ENCODE measurements around the gene ULK3. TPM values are rescaled to one million over a fixed set of nuclear protein-coding genes. Genes with fewer than 3 reads are reported as not detected.
A peak's percentile ranks its signal among the peaks of the same experiment; 100 is the strongest.

Gene ULK3
- total RNA-seq, 1 donor from 2014 or later = 52.1 TPM

DNA sequence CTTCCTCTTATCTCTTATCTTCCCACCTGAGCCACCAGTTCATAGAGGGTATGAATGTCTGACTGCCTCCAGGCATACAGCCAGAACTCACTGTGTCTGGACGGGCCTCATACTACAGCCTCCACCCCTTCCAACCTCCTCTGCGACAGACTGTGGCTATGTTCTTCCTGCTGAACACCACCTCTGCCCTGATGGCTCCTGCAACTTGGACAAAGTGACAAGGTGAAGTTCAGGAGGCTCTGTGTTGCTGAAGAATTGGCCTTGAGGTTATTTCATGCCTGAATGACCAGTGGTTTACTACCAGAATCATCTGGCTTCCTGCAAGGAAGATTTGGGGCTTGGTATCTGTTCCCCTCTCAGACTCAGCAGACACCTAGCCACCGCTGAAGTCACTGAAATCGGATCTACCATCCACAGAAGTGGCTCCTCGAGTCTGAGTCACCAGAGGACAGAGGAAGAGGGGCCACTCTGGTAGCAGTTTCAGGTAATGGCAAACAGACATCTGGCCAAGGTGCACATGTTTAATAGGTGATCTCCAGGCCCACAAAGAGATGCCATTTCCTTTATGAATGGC, 14.2 kb upstream of the ULK3 start:
- Mint-ChIP-seq H3K9me3 (no peaks in the 10 kb centered on the region), H3K27me3 (no peaks in the 10 kb centered on the region), H3K4me1 (peaks cover 52% of the 10 kb centered on the region), H3K27ac (peak overlapping the region; percentile 83), H3K36me3 (ENCODE audit: low read depth) (peaks cover 31% of the 10 kb centered on the region), H3K4me3 (peak overlapping the region; percentile 44)
- CTCF ChIA-PET = interaction anchor here (3.9 kb wide), 1 partner anchor 44 kb away, joined by 22 read pairs; no protein-coding TSS in a partner anchor
- intact Hi-C loops (cut with micrococcal nuclease) = loop anchor here (1.0 to 2.0 kb wide), 2 partner anchors 13 to 14 kb away; partner anchors contain the start of gene ULK3
- DNase-seq = no peak
- TF ChIP-seq CTCF (IDR thresholded peaks at IDR 0.05) = no peak
- ATAC-seq (ENCODE audit: low read depth) = peak; percentile 72
- POLR2A ChIA-PET = interaction anchor here (0.6 to 4.9 kb wide), 4 partner anchors 12 to 44 kb away, joined by 3 to 42 read pairs (median 20); partner anchors contain the start of gene ULK3

DNA sequence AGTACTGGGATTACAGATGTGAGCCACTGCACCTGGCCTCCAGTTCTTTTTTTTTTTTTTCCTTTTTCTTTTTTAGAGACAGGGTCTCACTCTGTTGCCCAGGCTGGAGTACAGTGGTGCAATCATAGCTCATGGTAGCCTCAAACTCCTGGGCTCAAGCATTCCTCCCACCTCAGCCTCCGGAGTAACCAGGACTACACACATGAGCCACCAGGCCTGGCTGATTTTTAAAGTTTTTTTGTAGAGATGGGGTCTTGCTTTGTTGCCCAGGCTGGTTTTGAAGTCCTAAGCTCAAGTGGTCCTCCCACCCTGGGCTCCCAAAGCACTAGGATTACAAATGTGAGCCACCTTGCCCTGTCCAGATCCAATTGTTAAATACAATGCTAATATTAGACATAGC, 13.6 kb upstream of the ULK3 start:
- Mint-ChIP-seq H3K27ac (peak overlapping the region; percentile 83), H3K4me3 (no peak overlapping the region), H3K27me3 (no peaks in the 10 kb centered on the region), H3K9me3 (no peaks in the 10 kb centered on the region), H3K36me3 (ENCODE audit: low read depth) (peaks cover 37% of the 10 kb centered on the region), H3K4me1 (peaks cover 52% of the 10 kb centered on the region)
- intact Hi-C loops (cut with micrococcal nuclease) = loop anchor here (2.0 kb wide), 1 partner anchor 14 kb away; the partner anchor contains the start of gene ULK3
- TF ChIP-seq CTCF (IDR thresholded peaks at IDR 0.05) = no peak
- ChIA-PET CTCF (interaction anchor here (3.9 kb wide), 1 partner anchor 45 kb away, joined by 22 read pairs; no protein-coding TSS in a partner anchor), POLR2A (interaction anchor here (0.6 to 4.9 kb wide), 3 partner anchors 11 to 39 kb away, joined by 3 to 42 read pairs (median 35); partner anchors contain the start of gene ULK3)
- DNase-seq (no peak), ATAC-seq (ENCODE audit: low read depth) (no peak)

DNA sequence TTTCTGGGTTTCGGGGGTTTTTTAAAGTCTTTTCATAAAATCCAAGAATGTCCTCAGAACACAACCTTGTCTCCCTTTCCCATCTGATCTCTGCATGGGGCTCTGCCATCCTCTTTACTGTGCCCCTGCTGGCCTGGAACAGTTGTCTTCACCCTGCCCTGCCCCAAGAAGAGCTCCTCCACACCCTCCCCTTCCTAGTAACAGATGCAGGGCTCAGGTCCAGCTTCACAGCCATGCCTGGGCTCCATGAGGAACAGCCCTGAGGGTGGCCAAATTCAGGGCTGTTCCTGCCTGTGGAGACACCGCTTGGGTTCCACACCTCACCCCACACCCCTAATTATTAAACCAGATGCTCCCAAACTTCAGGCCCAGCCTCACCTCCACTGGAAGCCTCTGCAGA, 12.9 kb upstream of the ULK3 start:
- ATAC-seq (ENCODE audit: low read depth) = no peak
- POLR2A ChIA-PET = interaction anchor here (4.0 to 4.9 kb wide), 2 partner anchors 11 to 14 kb away, joined by 35 to 42 read pairs; partner anchors contain the start of gene ULK3
- DNase-seq = no peak
- Mint-ChIP-seq H3K27me3 (no peaks in the 10 kb centered on the region), H3K4me3 (peak overlapping the region; percentile 24), H3K9me3 (no peaks in the 10 kb centered on the region), H3K27ac (peak overlapping the region; percentile 50), H3K4me1 (peaks cover 49% of the 10 kb centered on the region), H3K36me3 (ENCODE audit: low read depth) (peaks cover 40% of the 10 kb centered on the region)
- intact Hi-C loops (cut with micrococcal nuclease) = loop anchor here (2.0 kb wide), 1 partner anchor 13 kb away; the partner anchor contains the start of gene ULK3
- TF ChIP-seq CTCF (IDR thresholded peaks at IDR 0.05) = no peak
- CTCF ChIA-PET = interaction anchor here (3.9 kb wide), 1 partner anchor 45 kb away, joined by 22 read pairs; no protein-coding TSS in a partner anchor

DNA sequence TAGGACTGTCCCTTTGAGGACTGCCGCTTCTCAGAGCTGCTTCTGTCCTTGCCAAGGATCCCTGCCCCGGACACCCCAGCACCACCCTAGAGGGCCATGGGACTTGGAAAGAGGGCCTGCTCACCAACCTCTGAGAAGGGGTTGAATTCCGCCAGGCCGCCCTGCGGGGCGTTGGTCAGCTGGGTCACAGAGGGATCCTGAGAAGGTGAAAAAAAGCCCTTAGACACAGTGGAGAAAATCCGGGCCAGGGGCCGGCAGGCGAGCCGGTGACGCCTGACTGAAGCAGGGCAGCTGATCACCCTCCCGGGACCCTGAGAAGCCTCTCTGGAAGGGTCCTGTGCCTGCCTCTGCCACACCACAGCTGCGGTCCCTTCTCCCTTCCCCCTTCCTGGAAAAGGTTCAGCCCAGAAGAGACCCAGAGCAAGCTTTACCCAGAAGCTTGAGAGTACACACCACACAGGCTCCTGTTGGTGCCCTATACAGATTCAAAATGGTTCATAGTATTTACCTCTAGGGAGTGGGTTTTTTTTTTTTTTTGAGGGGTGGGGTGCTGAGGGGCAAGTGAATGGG, 11.6 kb upstream of the ULK3 start:
- TF ChIP-seq CTCF (IDR thresholded peaks at IDR 0.05) = no peak
- Mint-ChIP-seq H3K27ac (peak overlapping the region; percentile 24), H3K27me3 (no peaks in the 10 kb centered on the region), H3K36me3 (ENCODE audit: low read depth) (peaks cover 52% of the 10 kb centered on the region), H3K9me3 (no peaks in the 10 kb centered on the region), H3K4me3 (no peak overlapping the region), H3K4me1 (peaks cover 48% of the 10 kb centered on the region)
- POLR2A ChIA-PET = interaction anchor here (0.5 to 1.2 kb wide), 2 partner anchors 11 to 25 kb away, joined by 3 to 5 read pairs; no protein-coding TSS in a partner anchor
- DNase-seq (no peak), ATAC-seq (ENCODE audit: low read depth) (no peak)
- intact Hi-C loops (cut with micrococcal nuclease) = no loop called here
- CTCF ChIA-PET = no interaction called here

DNA sequence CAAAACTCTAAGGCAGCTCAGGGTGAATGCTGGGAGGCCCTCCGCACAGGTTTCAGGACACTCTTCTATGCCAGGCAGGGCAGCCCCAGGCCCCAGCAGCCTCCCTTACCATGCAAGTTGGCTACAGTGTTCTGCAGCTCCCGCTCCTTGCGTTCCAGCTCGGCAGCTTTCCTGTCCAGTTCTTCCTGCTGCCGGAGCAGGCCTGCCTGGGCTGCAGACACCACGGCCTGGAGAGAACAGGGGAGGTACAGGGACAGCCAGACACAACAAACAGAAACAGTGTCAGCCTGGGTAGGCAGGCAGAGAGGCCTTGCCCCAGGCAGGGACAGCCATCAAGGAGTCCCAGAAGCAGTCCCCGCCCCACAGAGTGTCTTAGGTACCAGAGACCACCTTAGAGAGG, 9.0 kb upstream of the ULK3 start:
- no peak for TF ChIP-seq CTCF (IDR thresholded peaks at IDR 0.05)
- Mint-ChIP-seq H3K36me3 (ENCODE audit: low read depth) (peaks cover 70% of the 10 kb centered on the region), H3K4me1 (peaks cover 25% of the 10 kb centered on the region), H3K27ac (no peak overlapping the region), H3K9me3 (no peaks in the 10 kb centered on the region), H3K4me3 (no peak overlapping the region), H3K27me3 (no peaks in the 10 kb centered on the region)
- DNase-seq (no peak), ATAC-seq (ENCODE audit: low read depth) (no peak)
- ChIA-PET CTCF (no interaction called here), POLR2A (no interaction called here)
- intact Hi-C loops (cut with micrococcal nuclease) = no loop called here

Measured in activated B cell treated with CpG ODN at 0.5 μM for 24 hours (primary cell).